ENCODE results near the gene TEAD1. TPM values are rescaled to one million over a fixed set of nuclear protein-coding genes. Genes with fewer than 3 reads are reported as not detected.

The TEAD1 gene
- total and polyA plus RNA-seq, 10 of the 15 experiments (the other 5 are each of a cell fraction or from before 2014, with no cell fraction given) = 0.01 to 0.59 (median 0.04) TPM; not detected in 6

- TF ChIP-seq, protein P1, sequence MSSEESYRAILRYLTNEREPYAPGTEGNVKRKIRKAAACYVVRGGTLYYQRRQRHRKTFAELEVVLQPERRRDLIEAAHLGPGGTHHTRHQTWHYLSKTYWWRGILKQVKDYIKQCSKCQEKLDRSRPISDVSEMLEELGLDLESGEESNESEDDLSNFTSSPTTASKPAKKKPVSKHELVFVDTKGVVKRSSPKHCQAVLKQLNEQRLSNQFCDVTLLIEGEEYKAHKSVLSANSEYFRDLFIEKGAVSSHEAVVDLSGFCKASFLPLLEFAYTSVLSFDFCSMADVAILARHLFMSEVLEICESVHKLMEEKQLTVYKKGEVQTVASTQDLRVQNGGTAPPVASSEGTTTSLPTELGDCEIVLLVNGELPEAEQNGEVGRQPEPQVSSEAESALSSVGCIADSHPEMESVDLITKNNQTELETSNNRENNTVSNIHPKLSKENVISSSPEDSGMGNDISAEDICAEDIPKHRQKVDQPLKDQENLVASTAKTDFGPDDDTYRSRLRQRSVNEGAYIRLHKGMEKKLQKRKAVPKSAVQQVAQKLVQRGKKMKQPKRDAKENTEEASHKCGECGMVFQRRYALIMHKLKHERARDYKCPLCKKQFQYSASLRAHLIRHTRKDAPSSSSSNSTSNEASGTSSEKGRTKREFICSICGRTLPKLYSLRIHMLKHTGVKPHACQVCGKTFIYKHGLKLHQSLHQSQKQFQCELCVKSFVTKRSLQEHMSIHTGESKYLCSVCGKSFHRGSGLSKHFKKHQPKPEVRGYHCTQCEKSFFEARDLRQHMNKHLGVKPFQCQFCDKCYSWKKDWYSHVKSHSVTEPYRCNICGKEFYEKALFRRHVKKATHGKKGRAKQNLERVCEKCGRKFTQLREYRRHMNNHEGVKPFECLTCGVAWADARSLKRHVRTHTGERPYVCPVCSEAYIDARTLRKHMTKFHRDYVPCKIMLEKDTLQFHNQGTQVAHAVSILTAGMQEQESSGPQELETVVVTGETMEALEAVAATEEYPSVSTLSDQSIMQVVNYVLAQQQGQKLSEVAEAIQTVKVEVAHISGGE (CRISPR knock-in tag; IDR thresholded peaks at IDR 0.05) = no peak
- no peak for TF ChIP-seq IKZF1 (conservative IDR thresholded peaks at IDR 0.05)
Measured at GRCh38 chr11:12711496-12711895, 37.3 kb downstream of the TEAD1 start (continued).

DNA sequence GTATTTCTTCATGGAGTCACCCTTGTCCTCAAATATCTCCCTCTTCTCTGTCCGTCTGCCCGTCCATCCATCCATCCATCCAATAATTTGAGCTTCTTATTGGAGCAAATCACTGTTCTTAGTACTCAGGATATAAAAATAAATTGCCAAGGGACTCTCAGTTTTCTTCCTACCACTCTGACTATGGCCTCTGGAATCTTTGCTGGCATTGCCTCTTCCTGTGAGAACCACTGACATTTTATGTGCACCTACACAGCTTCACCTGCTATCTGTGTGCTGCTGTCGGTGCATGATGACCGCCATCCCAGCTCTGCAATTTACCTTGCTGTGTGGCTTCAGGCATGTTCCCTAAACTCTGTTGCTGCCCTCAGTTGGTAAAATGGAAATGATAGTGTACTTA lies 37.9 kb downstream of the TEAD1 start:
- H3K27ac ChIP-seq (ENCODE audit: control insufficient read depth, insufficient read depth) = no peak overlapping the region
- H4K20me1 ChIP-seq (ENCODE audit: control insufficient read depth, insufficient read depth) = no peaks in the 10 kb centered on the region
- H3K9ac ChIP-seq (ENCODE audit: control insufficient read depth, insufficient read depth, low read length) = no peak overlapping the region
- no peaks in the 10 kb centered on the region for H3K36me3 ChIP-seq (ENCODE audit: control insufficient read depth in 2 of 2, insufficient read depth in 2 of 2, low read length in 1 of 2)
- BruUV-seq (replicated peaks) = no TSS peak
- no peaks in the 10 kb centered on the region for H3K4me1 ChIP-seq (ENCODE audit: control insufficient read depth, insufficient read depth, low read length)
- H3K79me2 ChIP-seq (ENCODE audit: control insufficient read depth, insufficient read depth, low read length) = no peaks in the 10 kb centered on the region
- in situ Hi-C loops (cut with MboI) (no loop called here), intact Hi-C loops (cut with micrococcal nuclease; ENCODE audit: unreplicated experiment) (no loop called here)
- RAD21 ChIA-PET (ENCODE audit: unreplicated experiment) = no interaction called here
- ATAC-seq (no peak), DNase-seq (ENCODE audit: low read depth, low spot score) (no peak), FAIRE-seq (no peak)
- H2AFZ ChIP-seq (ENCODE audit: control insufficient read depth, low read depth, low read length) = no peak overlapping the region
- CTCF ChIA-PET = no interaction called here
- H3K9me3 ChIP-seq (replicated peaks; ENCODE audit: control insufficient read depth, insufficient read depth, low read length) = no peaks in the 10 kb centered on the region
- no peak overlapping the region for H3K4me2 ChIP-seq (ENCODE audit: control insufficient read depth, insufficient read depth)
- H3K27me3 ChIP-seq (replicated peaks in 1 of 2; ENCODE audit: control insufficient read depth in 2 of 2, insufficient read depth in 2 of 2, low read length in 1 of 2) = no peaks in the 10 kb centered on the region; a peak in 1 of 4 replicates
- POLR2A ChIA-PET = no interaction called here
- SMC1A ChIA-PET (ENCODE audit: uncharacterized antibody, unreplicated experiment) = no interaction called here
- WGBS (ENCODE audit: insufficient coverage, insufficient replicate concordance, low lambda C conversion rate, missing lambda C conversion rate) = 48% methylated on average over 4 of the region's 4 CpGs
- H3K4me3 ChIP-seq = no peak overlapping the region
- no peak for TF ChIP-seq HSF1 (IDR thresholded peaks at IDR 0.05; ENCODE audit: low read depth, low read length)
- TF ChIP-seq PAX8 (IDR thresholded peaks at IDR 0.05) = no peak
- no peak for TF ChIP-seq ZBED1 (IDR thresholded peaks at IDR 0.05; ENCODE audit: borderline replicate concordance)
- no peak for TF ChIP-seq NFIC (IDR thresholded peaks at IDR 0.05; ENCODE audit: low read depth, low read length)
- no peak for TF ChIP-seq IRF4 (IDR thresholded peaks at IDR 0.05; ENCODE audit: low read depth, low read length)
- TF ChIP-seq TCF3 (IDR thresholded peaks at IDR 0.05; ENCODE audit: borderline replicate concordance, insufficient read depth, low read depth, low read length) = no peak
- TF ChIP-seq, protein P2, sequence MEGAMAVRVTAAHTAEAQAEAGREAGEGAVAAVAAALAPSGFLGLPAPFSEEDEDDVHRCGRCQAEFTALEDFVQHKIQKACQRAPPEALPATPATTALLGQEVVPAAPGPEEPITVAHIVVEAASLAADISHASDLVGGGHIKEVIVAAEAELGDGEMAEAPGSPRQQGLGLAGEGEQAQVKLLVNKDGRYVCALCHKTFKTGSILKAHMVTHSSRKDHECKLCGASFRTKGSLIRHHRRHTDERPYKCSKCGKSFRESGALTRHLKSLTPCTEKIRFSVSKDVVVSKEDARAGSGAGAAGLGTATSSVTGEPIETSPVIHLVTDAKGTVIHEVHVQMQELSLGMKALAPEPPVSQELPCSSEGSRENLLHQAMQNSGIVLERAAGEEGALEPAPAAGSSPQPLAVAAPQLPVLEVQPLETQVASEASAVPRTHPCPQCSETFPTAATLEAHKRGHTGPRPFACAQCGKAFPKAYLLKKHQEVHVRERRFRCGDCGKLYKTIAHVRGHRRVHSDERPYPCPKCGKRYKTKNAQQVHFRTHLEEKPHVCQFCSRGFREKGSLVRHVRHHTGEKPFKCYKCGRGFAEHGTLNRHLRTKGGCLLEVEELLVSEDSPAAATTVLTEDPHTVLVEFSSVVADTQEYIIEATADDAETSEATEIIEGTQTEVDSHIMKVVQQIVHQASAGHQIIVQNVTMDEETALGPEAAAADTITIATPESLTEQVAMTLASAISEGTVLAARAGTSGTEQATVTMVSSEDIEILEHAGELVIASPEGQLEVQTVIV (IDR thresholded peaks at IDR 0.05; ENCODE audit: borderline replicate concordance, partially characterized antibody) = no peak
